Esophagus squamous epithelium (tissue), 5 donors: Measurements from ENCODE around the gene PANK2. TPM values are rescaled to one million over a fixed set of nuclear protein-coding genes. Genes with fewer than 3 reads are reported as not detected.
A peak's percentile ranks its signal among the peaks of the same experiment; 100 is the strongest.
"Not testable (repeated sequence)": the region's sequence is repeated elsewhere in the genome, so short reads cannot be mapped to it uniquely, and the experiment has no call there.

Experiments used
- DNase-seq: peaks from one replicate; lab custom pipeline; 2025; lab: John Stamatoyannopoulos, UW
- H3K27ac ChIP-seq, 4 donors: fragments of 200-600 bp; sonication (generic); one replicate each; pipeline ENCODE4 v1.5.1; 2016 to 2019; ENCODE audit warnings: mild to moderate bottlenecking in 1 of 4
- H3K27me3 ChIP-seq, 4 donors: fragments of 200-600 bp; sonication (generic); 1 replicate in 3 of 4; 2 replicates in 1 of 4; pipeline versions ENCODE4 v1.5.1 to v1.6.0; 2017 to 2021; ENCODE audit warnings: antibody characterized with exemption in 1 of 4
- H3K36me3 ChIP-seq, 3 donors: fragments of 200-600 bp; sonication (generic); one replicate each; pipeline ENCODE4 v1.5.1; 2016 to 2019
- H3K4me1 ChIP-seq, 3 donors: fragments of 200-600 bp; sonication (generic); one replicate each; pipeline ENCODE4 v1.5.1; 2017 to 2019
- H3K4me3 ChIP-seq, 4 donors: fragments of 200-600 bp; sonication (generic); 1 replicate in 3 of 4; 2 replicates in 1 of 4; pipeline ENCODE4 v1.5.1; 2016 to 2019; ENCODE audit warnings: mild to moderate bottlenecking in 2 of 4, moderate library complexity in 1 of 4
- H3K9me3 ChIP-seq, 3 donors: fragments of 200-600 bp; sonication (generic); one replicate each; pipeline ENCODE4 v1.5.1; 2016 to 2019
- CTCF ChIP-seq, 6 experiments: fragments of 450-650 bp in 4 of 6; fragments of 200-600 bp in 2 of 6; sonication (generic) in 2 of 6; IDR thresholded peaks; one replicate each; pipeline ENCODE4 v1.5.1; 2016 to 2019; ENCODE audit warnings: antibody characterized with exemption in 6 of 6, mild to moderate bottlenecking in 4 of 6, moderate library complexity in 4 of 6
- POLR2A ChIP-seq, 4 donors: fragments of 450-650 bp; IDR thresholded peaks; one replicate each; pipeline ENCODE4 v1.6.1; 2017; ENCODE audit warnings: antibody characterized with exemption in 4 of 4, mild to moderate bottlenecking in 4 of 4, moderate library complexity in 3 of 4
- WGBS, 2 donors: methylation state at CpG; one replicate each; pipeline ENCODE4 v1.1.5; 2018; 5-methylcytosine and 5-hydroxymethylcytosine counted together
- intact Hi-C: fragments of 100-400 bp; cut with DNase I; formaldehyde crosslinking; loops from one replicate; pipeline ENCODE4 v1.15.0; 2022
- total RNA-seq, 4 donors: library from RNA; depleted of rRNA; stranded (reverse); fragments of >200 nt; gene quantifications; one replicate each; pipeline ENCODE4 v1.1.0, GENCODE V29; 2016
- donor health status: DM: yes; HTN: yes; CAD: no.

Gene PANK2
- total RNA-seq = 10 to 100 TPM; 39.4 to 49.1 (median 46.2) TPM

GRCh38 chr20:3888622-3889488 is at the start of gene PANK2:
Gene PANK2 (plus strand): TSS chr20:3889387.
- intact Hi-C loops = no loop called here
- H3K27ac ChIP-seq = peak within 1 kb of the TSS; percentile 93 to 100 (median 98)
- H3K4me1 ChIP-seq = peaks cover 18 to 49% (median 38%) of the 10 kb centered on the region in 3 donors
- no peaks in the 10 kb centered on the region for H3K36me3 ChIP-seq
- no peaks in the 10 kb centered on the region for H3K27me3 ChIP-seq
- TF ChIP-seq CTCF (IDR thresholded peaks at IDR 0.05) = peak in 5 of 6 experiments; percentile 14 to 52 (median 33)
- peak in 3 of 4 donors; percentile 88 to 98 (median 94) for TF ChIP-seq POLR2A (IDR thresholded peaks at IDR 0.05)
- H3K9me3 ChIP-seq = no peaks in the 10 kb centered on the region
- peak within 1 kb of the TSS; percentile 67 to 99 (median 99) for H3K4me3 ChIP-seq
- WGBS, 2 donors = 0 to 3% methylated on average over 1 to 8 of the region's 72 CpGs
- peak; percentile 97 for DNase-seq

- H3K27ac ChIP-seq, H3K4me1 ChIP-seq, H3K4me3 ChIP-seq, DNase-seq, H3K9me3 ChIP-seq, H3K27me3 ChIP-seq, intact Hi-C loops, H3K36me3 ChIP-seq: not testable (repeated sequence)
- 49 to 71% methylated on average over 6 to 7 of the region's 7 CpGs for WGBS, 2 donors
These were observed 49.0 kb upstream of the PANK2 start for GRCh38 chr20:3840201-3840600.

- Histone ChIP-seq H3K36me3 (no peaks in the 10 kb centered on the region), H3K9me3 (no peaks in the 10 kb centered on the region), H3K4me3 (no peak overlapping the region), H3K4me1 (peaks cover 3 to 15% (median 9%) of the 10 kb centered on the region in 3 donors), H3K27me3 (no peaks in the 10 kb centered on the region), H3K27ac (no peak overlapping the region)
- WGBS, 2 donors = 89 to 91% methylated on average over 4 to 6 of the region's 7 CpGs
- no peak for DNase-seq
- intact Hi-C loops = no loop called here
- TF ChIP-seq CTCF (IDR thresholded peaks at IDR 0.05) (no peak), POLR2A (IDR thresholded peaks at IDR 0.05) (no peak)
These were observed 46.7 kb upstream of the PANK2 start for GRCh38 chr20:3842348-3842930.

- no peak for TF ChIP-seq POLR2A (IDR thresholded peaks at IDR 0.05)
- TF ChIP-seq CTCF (IDR thresholded peaks at IDR 0.05) = no peak
- Histone ChIP-seq H3K4me3 (no peak overlapping the region), H3K27me3 (no peaks in the 10 kb centered on the region), H3K9me3 (no peaks in the 10 kb centered on the region), H3K4me1 (peaks cover 10 to 25% (median 15%) of the 10 kb centered on the region in 3 donors), H3K36me3 (no peaks in the 10 kb centered on the region), H3K27ac (no peak overlapping the region)
- no peak for DNase-seq
- intact Hi-C loops = no loop called here
- WGBS, 2 donors = 10 to 32% methylated on average over 5 of the region's 5 CpGs
These were observed 45.7 kb upstream of the PANK2 start for GRCh38 chr20:3843490-3843889.

GRCh38 chr20:3843990-3844619 is 45.1 kb upstream of the PANK2 start:
- H3K27ac ChIP-seq = not testable (repeated sequence)
- 94 to 95% methylated on average over 9 of the region's 9 CpGs for WGBS, 2 donors

More at GRCh38 chr20:3843990-3844619, 45.1 kb upstream of the PANK2 start:
- H3K27me3 ChIP-seq, H3K9me3 ChIP-seq, H3K4me3 ChIP-seq, DNase-seq, H3K36me3 ChIP-seq, intact Hi-C loops: not testable (repeated sequence)
- H3K4me1 ChIP-seq = peaks cover 12 to 31% (median 15%) of the 10 kb centered on the region in 3 donors
